MCF 10A (cell line): ENCODE data around the gene TGM6. TPM values are rescaled to one million over a fixed set of nuclear protein-coding genes. Genes with fewer than 3 reads are reported as not detected.

Source experiments
- BruUV-seq: library from RNA; stranded (reverse); fragments of 400-500 nt; replicated peaks from 2 replicates; lab custom pipeline; 2021; lab: Mats Ljungman, UMichigan
- CTCF ChIA-PET: fragments of 300-600 bp; sonication (Branson Sonifier 250); formaldehyde crosslinking; extraction: SDS; loops from one replicate; lab custom pipeline; 2021; ENCODE audit warnings: antibody characterized with exemption, inconsistent platforms; lab: Yijun Ruan, JAX
- POLR2A ChIA-PET: fragments of 300-600, 350-650 bp; sonication (Branson Sonifier 250); formaldehyde crosslinking; extraction: SDS; loops from one replicate; lab custom pipeline; 2020; ENCODE audit warnings: antibody characterized with exemption, inconsistent platforms; lab: Yijun Ruan, JAX
- DNase-seq: peaks from one replicate; pipeline ENCODE4 v3.0.0-alpha.2; 2018; ENCODE audit not compliant: unreplicated experiment
- H3K27ac Mint-ChIP-seq: one replicate; pipeline ENCODE4 v1.8.0; 2022; ENCODE audit warnings: mild to moderate bottlenecking, low read depth, mixed read lengths; ENCODE audit not compliant: unreplicated experiment
- H3K27me3 Mint-ChIP-seq: one replicate; pipeline ENCODE4 v1.8.0; 2022; ENCODE audit warnings: mixed read lengths; ENCODE audit not compliant: insufficient read depth, unreplicated experiment
- H3K36me3 Mint-ChIP-seq: one replicate; pipeline ENCODE4 v1.8.0; 2022; ENCODE audit warnings: mild to moderate bottlenecking, moderate library complexity, mixed read lengths; ENCODE audit not compliant: insufficient read depth, unreplicated experiment
- H3K4me1 Mint-ChIP-seq: one replicate; pipeline ENCODE4 v1.8.0; 2022; ENCODE audit warnings: mixed read lengths; ENCODE audit not compliant: insufficient read depth, unreplicated experiment
- H3K4me3 Mint-ChIP-seq: one replicate; pipeline ENCODE4 v1.8.0; 2022; ENCODE audit warnings: mild to moderate bottlenecking, moderate library complexity, mixed read lengths; ENCODE audit not compliant: unreplicated experiment
- H3K9me3 Mint-ChIP-seq: one replicate; pipeline ENCODE4 v1.8.0; 2022; ENCODE audit warnings: mixed read lengths; ENCODE audit not compliant: unreplicated experiment
- intact Hi-C: fragments of 100-400 bp; cut with micrococcal nuclease; formaldehyde crosslinking; loops from 2 replicates; pipeline ENCODE4 v1.14.1; 2022
- total RNA-seq: library from RNA; stranded (reverse); gene quantifications from 2 replicates; pipeline ENCODE4 v1.2.3, GENCODE V29; 2022
- TF ChIP-seq, protein P1 (sequence below): fragments of 200-600 bp; IDR thresholded peaks from one replicate; pipeline ENCODE4 v1.8.0; 2022; ENCODE audit warnings: antibody characterized with exemption, mild to moderate bottlenecking; ENCODE audit not compliant: unreplicated experiment

The TGM6 gene
- total RNA-seq, 1 experiment from 2014 or later: not detected

- peaks cover 14% of the 10 kb centered on the region for H3K4me1 Mint-ChIP-seq
- no TSS peak for BruUV-seq
- TF ChIP-seq, protein P1, sequence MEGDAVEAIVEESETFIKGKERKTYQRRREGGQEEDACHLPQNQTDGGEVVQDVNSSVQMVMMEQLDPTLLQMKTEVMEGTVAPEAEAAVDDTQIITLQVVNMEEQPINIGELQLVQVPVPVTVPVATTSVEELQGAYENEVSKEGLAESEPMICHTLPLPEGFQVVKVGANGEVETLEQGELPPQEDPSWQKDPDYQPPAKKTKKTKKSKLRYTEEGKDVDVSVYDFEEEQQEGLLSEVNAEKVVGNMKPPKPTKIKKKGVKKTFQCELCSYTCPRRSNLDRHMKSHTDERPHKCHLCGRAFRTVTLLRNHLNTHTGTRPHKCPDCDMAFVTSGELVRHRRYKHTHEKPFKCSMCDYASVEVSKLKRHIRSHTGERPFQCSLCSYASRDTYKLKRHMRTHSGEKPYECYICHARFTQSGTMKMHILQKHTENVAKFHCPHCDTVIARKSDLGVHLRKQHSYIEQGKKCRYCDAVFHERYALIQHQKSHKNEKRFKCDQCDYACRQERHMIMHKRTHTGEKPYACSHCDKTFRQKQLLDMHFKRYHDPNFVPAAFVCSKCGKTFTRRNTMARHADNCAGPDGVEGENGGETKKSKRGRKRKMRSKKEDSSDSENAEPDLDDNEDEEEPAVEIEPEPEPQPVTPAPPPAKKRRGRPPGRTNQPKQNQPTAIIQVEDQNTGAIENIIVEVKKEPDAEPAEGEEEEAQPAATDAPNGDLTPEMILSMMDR: no peak
- H3K4me3 Mint-ChIP-seq: no peak overlapping the region
- intact Hi-C loops: no loop called here
- CTCF ChIA-PET: interaction anchor here (0.6 to 2.6 kb wide), 3 partner anchors 53 to 146 kb away, joined by 3 to 17 read pairs (median 6); no protein-coding TSS in a partner anchor
- H3K27ac Mint-ChIP-seq: no peak overlapping the region
- no peaks in the 10 kb centered on the region for H3K27me3 Mint-ChIP-seq
- H3K36me3 Mint-ChIP-seq: no peaks in the 10 kb centered on the region
- DNase-seq: peak; percentile 61
- POLR2A ChIA-PET: interaction anchor here (1.1 kb wide), 1 partner anchor 41 kb away, joined by 3 read pairs; no protein-coding TSS in a partner anchor
- no peaks in the 10 kb centered on the region for H3K9me3 Mint-ChIP-seq
Observed at GRCh38 chr20:2382833-2383232, 2.1 kb downstream of the TGM6 start.

DNA sequence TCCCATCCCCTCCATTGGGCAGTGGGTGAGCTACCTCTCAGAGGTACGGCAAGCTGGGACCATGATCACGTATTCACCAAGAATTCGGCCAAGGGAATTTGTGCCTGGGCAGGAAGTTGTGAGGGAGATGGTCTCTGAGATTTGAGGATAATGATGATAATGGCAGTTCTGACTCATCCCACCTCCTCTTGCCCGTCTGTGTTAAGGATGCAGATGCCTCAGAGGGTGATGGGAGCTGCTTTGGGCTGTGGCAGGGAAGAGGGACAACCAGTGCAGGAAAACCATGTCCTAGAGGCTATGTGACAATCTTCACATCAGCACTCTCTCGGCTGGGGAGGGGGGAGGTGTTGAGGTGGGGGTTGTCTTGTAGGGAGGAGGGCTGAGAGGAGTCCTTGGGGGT is 4.3 kb downstream of the TGM6 start:
- BruUV-seq: no TSS peak
- H3K36me3 Mint-ChIP-seq: no peaks in the 10 kb centered on the region

GRCh38 chr20:2385496-2385895 is 4.8 kb downstream of the TGM6 start:
- ChIA-PET POLR2A (interaction anchor here (1.2 kb wide), 1 partner anchor 8 kb away, joined by 3 read pairs; no protein-coding TSS in a partner anchor), CTCF (interaction anchor here (2.2 kb wide), 1 partner anchor 17 kb away, joined by 10 read pairs; no protein-coding TSS in a partner anchor)
- H3K4me1 Mint-ChIP-seq: peaks cover 14% of the 10 kb centered on the region
- intact Hi-C loops: no loop called here
- no peaks in the 10 kb centered on the region for H3K27me3 Mint-ChIP-seq
- no peak for DNase-seq
- H3K36me3 Mint-ChIP-seq: no peaks in the 10 kb centered on the region
- no TSS peak for BruUV-seq
- no peak overlapping the region for H3K4me3 Mint-ChIP-seq
- H3K9me3 Mint-ChIP-seq: no peaks in the 10 kb centered on the region
- TF ChIP-seq, protein P1: no peak
- no peak overlapping the region for H3K27ac Mint-ChIP-seq

More for the DNA sequence above, 4.3 kb downstream of the TGM6 start:
- no peak for DNase-seq
- Mint-ChIP-seq H3K4me3 (no peak overlapping the region), H3K27me3 (no peaks in the 10 kb centered on the region), H3K4me1 (peaks cover 14% of the 10 kb centered on the region), H3K9me3 (no peaks in the 10 kb centered on the region), H3K27ac (no peak overlapping the region)
- CTCF ChIA-PET: interaction anchor here (1.1 to 2.2 kb wide), 5 partner anchors 16 to 202 kb away, joined by 3 to 10 read pairs (median 4); no protein-coding TSS in a partner anchor
- TF ChIP-seq, protein P1: no peak
- POLR2A ChIA-PET: interaction anchor here (1.2 kb wide), 1 partner anchor 8 kb away, joined by 3 read pairs; no protein-coding TSS in a partner anchor
- intact Hi-C loops: no loop called here

DNA sequence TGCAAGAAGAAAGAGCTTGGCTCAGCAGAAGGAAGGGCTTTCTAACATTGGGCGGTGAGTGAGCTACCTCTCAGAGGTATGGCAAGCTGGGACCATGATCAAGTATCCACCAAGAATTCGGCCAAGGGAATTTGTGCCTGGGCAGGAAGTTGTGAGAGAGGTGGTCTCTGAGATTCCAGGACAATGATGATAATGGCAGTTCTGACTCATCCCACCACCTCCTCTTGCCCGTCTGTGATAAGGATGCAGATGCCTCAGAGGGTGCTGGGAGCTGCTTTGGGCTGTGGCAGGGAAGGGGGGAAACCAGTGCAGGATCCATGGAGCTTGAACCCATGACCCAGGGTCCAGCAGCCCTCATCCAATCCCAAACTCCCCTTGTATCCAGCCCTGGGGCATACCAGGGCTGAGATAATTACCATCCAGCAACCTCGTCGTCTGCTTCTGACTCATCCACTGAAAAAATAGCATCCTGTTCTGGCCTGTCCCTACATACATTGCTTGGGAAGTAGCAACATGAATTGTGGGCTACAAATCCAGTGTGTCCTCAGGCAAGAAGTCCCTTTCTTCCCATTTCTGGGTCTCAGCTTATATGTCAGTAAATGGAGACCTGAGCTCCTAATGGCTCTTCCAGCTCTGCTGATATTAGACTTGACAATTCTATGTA is 5.9 kb downstream of the TGM6 start:
- no peaks in the 10 kb centered on the region for H3K27me3 Mint-ChIP-seq
- intact Hi-C loops: no loop called here
- peak; percentile 62 for DNase-seq
- no peaks in the 10 kb centered on the region for H3K36me3 Mint-ChIP-seq
- no peak overlapping the region for H3K27ac Mint-ChIP-seq
- POLR2A ChIA-PET: interaction anchor here (0.8 to 2.0 kb wide), 2 partner anchors 28 to 64 kb away, joined by 3 to 9 read pairs; no protein-coding TSS in a partner anchor
- no peak overlapping the region for H3K4me3 Mint-ChIP-seq
- TF ChIP-seq, protein P1: no peak
- CTCF ChIA-PET: interaction anchor here (0.9 to 2.8 kb wide), 17 partner anchors 10 to 212 kb away, joined by 3 to 14 read pairs (median 4); no protein-coding TSS in a partner anchor
- BruUV-seq: no TSS peak
- no peaks in the 10 kb centered on the region for H3K9me3 Mint-ChIP-seq
- peaks cover 14% of the 10 kb centered on the region for H3K4me1 Mint-ChIP-seq
